Endothelial cell of umbilical vein (primary cell): ENCODE results near the gene TRPT1. TPM values are rescaled to one million over a fixed set of nuclear protein-coding genes. Genes with fewer than 3 reads are reported as not detected.
A peak's percentile ranks its signal among the peaks of the same experiment; 100 is the strongest.

ENCODE experiments used
- BruUV-seq: library from RNA; stranded (reverse); fragments of 400-500 nt; replicated peaks from 2 replicates; lab custom pipeline; 2021; lab: Mats Ljungman, UMichigan
- CTCF ChIA-PET: fragments of 300-600, 350-600 bp; sonication (Branson Sonifier 250); formaldehyde crosslinking; loops from one replicate; lab custom pipeline; 2021; ENCODE audit warnings: antibody characterized with exemption, inconsistent platforms; lab: Charles Lee
- POLR2A ChIA-PET: fragments of 300-600, 350-600 bp; sonication (Branson Sonifier 250); formaldehyde crosslinking; loops from one replicate; lab custom pipeline; 2021; ENCODE audit warnings: antibody characterized with exemption, inconsistent platforms; lab: Charles Lee
- DNase-seq: peaks from one replicate; pipeline ENCODE4 v3.0.0-alpha.2; 2011; ENCODE audit warnings: low read depth, low spot score
- FAIRE-seq: peaks from 2 replicates; lab custom pipeline; 2011; peaks lifted over from hg19 to GRCh38; lab: Jason Lieb, UNC
- H2AFZ ChIP-seq: 2 replicates; pipeline ENCODE4 v1.6.0; 2012; ENCODE audit warnings: low read depth, low read length, control low read depth, inconsistent platforms
- H3K27ac ChIP-seq: 2 replicates; pipeline ENCODE4 v1.5.1; 2011; ENCODE audit warnings: low read depth, mild to moderate bottlenecking, control low read depth, low read length, moderate library complexity; ENCODE audit not compliant: insufficient read depth
- H3K27me3 ChIP-seq, 2 experiments: 2 replicates each; pipeline versions ENCODE4 v1.6.0 to v1.6.1; 2011; ENCODE audit warnings: low read length in 2 of 2, mixed read lengths in 1 of 2; ENCODE audit not compliant: control insufficient read depth in 2 of 2, insufficient read depth in 2 of 2
- H3K36me3 ChIP-seq, 2 experiments: 2 replicates in 1 of 2; 3 replicates in 1 of 2; pipeline ENCODE4 v1.5.1; 2011; ENCODE audit warnings: low read length in 2 of 2, mild to moderate bottlenecking in 1 of 2, moderate library complexity in 1 of 2; ENCODE audit not compliant: control insufficient read depth in 2 of 2, insufficient read depth in 2 of 2; ENCODE audit errors: extremely low read depth in 1 of 2
- H3K4me1 ChIP-seq: 3 replicates; pipeline ENCODE4 v1.5.1; 2011; ENCODE audit warnings: mild to moderate bottlenecking, low read length; ENCODE audit not compliant: control insufficient read depth, insufficient read depth; ENCODE audit errors: extremely low read depth
- H3K4me2 ChIP-seq: 2 replicates; pipeline ENCODE4 v1.6.1; 2011; ENCODE audit warnings: low read length, control low read depth, mixed read lengths; ENCODE audit not compliant: insufficient read depth
- H3K4me3 ChIP-seq, 3 experiments: fragments of 200-600 bp in 1 of 3; sonication (generic), shearing (Covaris generic) in 1 of 3; replicated peaks in 1 of 3; 2 replicates each; pipeline ENCODE4 v1.5.1; 2011 to 2016; ENCODE audit warnings: control low read depth in 3 of 3, low read length in 3 of 3, mild to moderate bottlenecking in 2 of 3, inconsistent platforms in 1 of 3, low read depth in 1 of 3, moderate library complexity in 1 of 3; ENCODE audit not compliant: insufficient read depth in 1 of 3
- H3K79me2 ChIP-seq: 2 replicates; pipeline ENCODE4 v1.6.0; 2012; ENCODE audit warnings: low read length, inconsistent platforms; ENCODE audit not compliant: control insufficient read depth, insufficient read depth
- H3K9ac ChIP-seq: replicated peaks from 2 replicates; pipeline ENCODE3; 2011; ENCODE audit warnings: low read length, control low read depth; ENCODE audit not compliant: insufficient read depth; ENCODE audit errors: extremely low read depth
- H3K9me1 ChIP-seq: replicated peaks from 3 replicates; pipeline ENCODE4 v1.6.0; 2011; ENCODE audit warnings: mild to moderate bottlenecking, low read length; ENCODE audit not compliant: control insufficient read depth, insufficient read depth; ENCODE audit errors: extremely low read depth
- H3K9me3 ChIP-seq: replicated peaks from 2 replicates; pipeline ENCODE4 v1.5.1; 2012; ENCODE audit warnings: low read length, inconsistent platforms; ENCODE audit not compliant: control insufficient read depth, insufficient read depth
- H4K20me1 ChIP-seq: replicated peaks from 2 replicates; pipeline ENCODE3; 2011; ENCODE audit warnings: mild to moderate bottlenecking, low read length; ENCODE audit not compliant: control insufficient read depth, insufficient read depth; ENCODE audit errors: extremely low read depth
- CTCF ChIP-seq, 2 donors: IDR thresholded peaks; 1 replicate in 1 of 2; 2 replicates in 1 of 2; pipeline ENCODE4 v1.5.1; 2011; ENCODE audit warnings: low read length in 2 of 2, mild to moderate bottlenecking in 2 of 2, moderate library complexity in 2 of 2, control low read depth in 1 of 2, inconsistent platforms in 1 of 2, low read depth in 1 of 2; ENCODE audit not compliant: insufficient read depth in 1 of 2; ENCODE audit errors: extremely low read depth in 1 of 2
- EZH2 ChIP-seq: IDR thresholded peaks from 2 replicates; pipeline ENCODE4 v1.6.1; 2012; ENCODE audit warnings: borderline replicate concordance, low read depth, mild to moderate bottlenecking, moderate library complexity, low read length, inconsistent platforms; ENCODE audit not compliant: severe bottlenecking
- FOS ChIP-seq: IDR thresholded peaks from 2 replicates; pipeline ENCODE4 v1.6.1; 2011; ENCODE audit warnings: mild to moderate bottlenecking, low read length, moderate library complexity, borderline replicate concordance; ENCODE audit not compliant: insufficient read depth
- GATA2 ChIP-seq: IDR thresholded peaks from 2 replicates; pipeline ENCODE4 v1.7.0; 2011; ENCODE audit warnings: low read depth, mild to moderate bottlenecking, moderate library complexity, mixed read lengths, low read length; ENCODE audit not compliant: insufficient read length, insufficient read depth
- JUN ChIP-seq: IDR thresholded peaks from 2 replicates; pipeline ENCODE4 v1.6.1; 2011; ENCODE audit warnings: borderline replicate concordance, low read depth; ENCODE audit not compliant: insufficient read length, insufficient read depth
- MAX ChIP-seq: IDR thresholded peaks from 2 replicates; pipeline ENCODE4 v1.6.1; 2011; ENCODE audit not compliant: insufficient read depth, insufficient read length
- MYC ChIP-seq: IDR thresholded peaks from one replicate; pipeline ENCODE4 v1.6.1; 2011; ENCODE audit warnings: mild to moderate bottlenecking, low read depth, low read length
- POLR2A ChIP-seq: IDR thresholded peaks from 2 replicates; pipeline ENCODE4 v1.6.1; 2012; ENCODE audit warnings: low read depth, mild to moderate bottlenecking, control low read depth, low read length
- POLR2AphosphoS5 ChIP-seq: IDR thresholded peaks from 2 replicates; pipeline ENCODE4 v1.6.1; 2012; ENCODE audit warnings: low read depth, mild to moderate bottlenecking, control low read depth, low read length, moderate library complexity; ENCODE audit not compliant: insufficient read depth
- dilution Hi-C: fragments of 300-500 bp; cut with MboI; formaldehyde crosslinking; loops from one replicate; pipeline ENCODE4 v1.15.0; 2019; ENCODE audit warnings: low sequenced_read_pairs; ENCODE audit not compliant: extremely low pct_ligation_motif_present
- intact Hi-C: fragments of 100-400 bp; cut with micrococcal nuclease; formaldehyde crosslinking; loops from one replicate; pipeline ENCODE4 v1.10.0; 2022
- polyA plus RNA-seq, 4 experiments: library from polyadenylated mRNA; depleted of rRNA in 3 of 4; stranded (reverse) in 3 of 4; unstranded in 1 of 4; fragments of >200 nt; gene quantifications; 2 replicates each; pipeline versions ENCODE4 v1.2.1 to v1.2.3, GENCODE V29; 2011 to 2012; ENCODE audit warnings: missing spikeins in 1 of 4
- total RNA-seq: library from RNA; stranded (reverse); gene quantifications from 2 replicates; pipeline ENCODE4 v1.2.3, GENCODE V29; 2021

TRPT1 gene
- total and polyA plus RNA-seq, 2 donors (not counting 3 experiments of a cell fraction or from before 2014, with no cell fraction given) = 26.2 to 56.6 TPM

GRCh38 chr11:64245401-64245796 is 19.4 kb upstream of the TRPT1 start:
- no peak for DNase-seq
- peak overlapping the region; percentile 67 to 78 (median 73) for H3K4me3 ChIP-seq
- peak overlapping the region; percentile 35 for H3K4me2 ChIP-seq
- peaks cover 40% of the 10 kb centered on the region for H3K79me2 ChIP-seq
- no peak for FAIRE-seq
- H3K27ac ChIP-seq = peak overlapping the region; percentile 47
- POLR2A ChIA-PET = interaction anchor here (0.6 to 2.2 kb wide), 4 partner anchors 23 to 59 kb away, joined by 3 to 10 read pairs (median 6); no protein-coding TSS in a partner anchor
- TF ChIP-seq CTCF (IDR thresholded peaks at IDR 0.05; ENCODE audit: extremely low read depth in 1 of 2, insufficient read depth in 1 of 2, low read depth in 1 of 2, low read length in 2 of 2) (no peak), EZH2 (no peak), MYC (no peak), FOS (no peak), JUN (no peak), POLR2A (no peak), POLR2AphosphoS5 (no peak), GATA2 (no peak), MAX (no peak)
- H3K36me3 ChIP-seq = peaks cover 0 to 12% of the 10 kb centered on the region in 2 experiments
- intact Hi-C loops = no loop called here
- no peaks in the 10 kb centered on the region for H3K9me1 ChIP-seq
- peaks cover 22% of the 10 kb centered on the region for H3K4me1 ChIP-seq
- BruUV-seq = no TSS peak
- H4K20me1 ChIP-seq = no peaks in the 10 kb centered on the region
- H3K9ac ChIP-seq = peak overlapping the region; percentile 4
- no peaks in the 10 kb centered on the region for H3K27me3 ChIP-seq
- dilution Hi-C loops = no loop called here
- CTCF ChIA-PET = interaction anchor here (0.9 to 5.0 kb wide), 10 partner anchors 8 to 110 kb away, joined by 3 to 36 read pairs (median 5); partner anchors contain the start of genes CATSPERZ, ESRRA and STIP1
- H2AFZ ChIP-seq = no peak overlapping the region
- no peaks in the 10 kb centered on the region for H3K9me3 ChIP-seq
